AG10803 (cell line): ENCODE data around the gene ZBTB38.

Experiments
- DNase-seq: peaks from one replicate; pipeline ENCODE4 v3.0.0; 2010; ENCODE audit warnings: low read depth
- H3K4me3 ChIP-seq: 2 replicates; pipeline ENCODE4 v1.5.1; 2011; ENCODE audit warnings: mild to moderate bottlenecking, low read length, control low read depth
- CTCF ChIP-seq: conservative IDR thresholded peaks from 2 replicates; pipeline ENCODE4 v1.5.1; 2011; ENCODE audit warnings: mild to moderate bottlenecking, low read length, control low read depth, inconsistent platforms

ZBTB38 gene

GRCh38 chr3:141380987-141381386 lies 12.7 kb downstream of the ZBTB38 start:
- no peak for TF ChIP-seq CTCF
- no peak overlapping the region for H3K4me3 ChIP-seq
- no peak for DNase-seq

GRCh38 chr3:141382571-141382970 lies 14.3 kb downstream of the ZBTB38 start:
- TF ChIP-seq CTCF, result no peak

GRCh38 chr3:141383555-141384129 lies 15.3 kb downstream of the ZBTB38 start:
- no peak for TF ChIP-seq CTCF
- peak overlapping the region; percentile 48 for H3K4me3 ChIP-seq
- DNase-seq, result peak; percentile 62

More at GRCh38 chr3:141382571-141382970, 14.3 kb downstream of the ZBTB38 start:
- no peak for DNase-seq
- no peak overlapping the region for H3K4me3 ChIP-seq

- DNase-seq, result peak; percentile 65
- H3K4me3 ChIP-seq, result peak overlapping the region; percentile 24
Observed at GRCh38 chr3:141384157-141384556, 15.9 kb downstream of the ZBTB38 start.

GRCh38 chr3:141384575-141384974 lies 16.3 kb downstream of the ZBTB38 start:
- H3K4me3 ChIP-seq, result peak overlapping the region; percentile 11
- no peak for TF ChIP-seq CTCF

More at GRCh38 chr3:141384157-141384556, 15.9 kb downstream of the ZBTB38 start:
- TF ChIP-seq CTCF, result peak; percentile 24

GRCh38 chr3:141385406-141386125 lies 17.3 kb downstream of the ZBTB38 start:
- TF ChIP-seq CTCF, result no peak
- DNase-seq, result peak; percentile 55
- H3K4me3 ChIP-seq, result peak overlapping the region; percentile 47

More at GRCh38 chr3:141384575-141384974, 16.3 kb downstream of the ZBTB38 start:
- DNase-seq, result no peak

GRCh38 chr3:141386126-141386488 lies 17.8 kb downstream of the ZBTB38 start:
- DNase-seq, result no peak
- TF ChIP-seq CTCF, result no peak
- peak overlapping the region; percentile 47 for H3K4me3 ChIP-seq
